Purkinje cell (primary cell): Measurements from ENCODE around the gene FAM186B. TPM values are rescaled to one million over a fixed set of nuclear protein-coding genes. Genes with fewer than 3 reads are reported as not detected.

Source experiments
- polyA plus RNA-seq: library from polyadenylated mRNA; unstranded; fragments of >200 nt; fragmentation: Nextera tagmentation; gene quantifications from 2 replicates; pipeline ENCODE4 v1.2.1, GENCODE V29; 2014

Gene FAM186B, protein sequence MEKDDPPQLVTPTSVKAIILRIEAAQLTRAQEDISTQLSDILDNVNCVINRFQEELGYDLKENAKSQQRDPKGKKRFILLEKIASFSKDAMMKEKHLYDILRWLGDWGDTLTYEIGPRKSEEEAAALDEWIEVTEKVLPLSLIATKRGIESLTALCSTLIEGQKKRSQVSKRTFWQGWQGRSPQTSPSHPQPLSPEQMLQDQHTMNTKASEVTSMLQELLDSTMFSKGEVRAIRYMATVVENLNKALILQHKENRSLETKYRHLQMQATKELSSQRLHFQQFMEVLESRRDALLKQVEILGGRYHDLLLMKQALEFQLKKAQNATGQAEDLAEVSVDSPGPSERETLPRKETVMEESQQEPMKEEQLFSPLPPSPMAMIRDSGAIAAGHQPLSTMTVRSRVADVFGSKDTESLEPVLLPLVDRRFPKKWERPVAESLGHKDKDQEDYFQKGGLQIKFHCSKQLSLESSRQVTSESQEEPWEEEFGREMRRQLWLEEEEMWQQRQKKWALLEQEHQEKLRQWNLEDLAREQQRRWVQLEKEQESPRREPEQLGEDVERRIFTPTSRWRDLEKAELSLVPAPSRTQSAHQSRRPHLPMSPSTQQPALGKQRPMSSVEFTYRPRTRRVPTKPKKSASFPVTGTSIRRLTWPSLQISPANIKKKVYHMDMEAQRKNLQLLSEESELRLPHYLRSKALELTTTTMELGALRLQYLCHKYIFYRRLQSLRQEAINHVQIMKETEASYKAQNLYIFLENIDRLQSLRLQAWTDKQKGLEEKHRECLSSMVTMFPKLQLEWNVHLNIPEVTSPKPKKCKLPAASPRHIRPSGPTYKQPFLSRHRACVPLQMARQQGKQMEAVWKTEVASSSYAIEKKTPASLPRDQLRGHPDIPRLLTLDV
- 0.24 TPM in 1 of 2 replicates, not detected in the other for polyA plus RNA-seq

DNA sequence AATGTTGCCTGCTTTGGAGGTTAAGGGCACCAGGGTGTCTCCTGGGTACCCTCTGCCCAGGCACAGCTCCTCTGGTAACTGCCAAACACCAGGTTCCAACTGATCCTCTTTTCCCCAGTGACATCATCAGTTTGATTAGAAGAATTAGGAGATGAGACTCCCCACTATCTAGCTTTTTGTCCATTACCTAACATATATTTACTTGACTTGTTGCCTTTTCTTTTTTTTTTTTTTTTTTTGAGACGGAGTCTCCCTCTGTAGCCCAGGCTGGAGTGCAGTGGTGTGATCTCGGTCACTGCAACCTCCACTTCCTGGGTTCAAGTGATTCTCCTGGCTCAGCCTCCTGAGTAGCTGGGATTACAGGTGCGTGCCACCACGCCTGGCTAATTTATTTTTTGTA lies at the start of gene FAM186B:
FAM186B (minus strand) TSS at position 101 of the 400 bp plus-strand sequence. CDS start 162 bp downstream, outside the sequence.

DNA sequence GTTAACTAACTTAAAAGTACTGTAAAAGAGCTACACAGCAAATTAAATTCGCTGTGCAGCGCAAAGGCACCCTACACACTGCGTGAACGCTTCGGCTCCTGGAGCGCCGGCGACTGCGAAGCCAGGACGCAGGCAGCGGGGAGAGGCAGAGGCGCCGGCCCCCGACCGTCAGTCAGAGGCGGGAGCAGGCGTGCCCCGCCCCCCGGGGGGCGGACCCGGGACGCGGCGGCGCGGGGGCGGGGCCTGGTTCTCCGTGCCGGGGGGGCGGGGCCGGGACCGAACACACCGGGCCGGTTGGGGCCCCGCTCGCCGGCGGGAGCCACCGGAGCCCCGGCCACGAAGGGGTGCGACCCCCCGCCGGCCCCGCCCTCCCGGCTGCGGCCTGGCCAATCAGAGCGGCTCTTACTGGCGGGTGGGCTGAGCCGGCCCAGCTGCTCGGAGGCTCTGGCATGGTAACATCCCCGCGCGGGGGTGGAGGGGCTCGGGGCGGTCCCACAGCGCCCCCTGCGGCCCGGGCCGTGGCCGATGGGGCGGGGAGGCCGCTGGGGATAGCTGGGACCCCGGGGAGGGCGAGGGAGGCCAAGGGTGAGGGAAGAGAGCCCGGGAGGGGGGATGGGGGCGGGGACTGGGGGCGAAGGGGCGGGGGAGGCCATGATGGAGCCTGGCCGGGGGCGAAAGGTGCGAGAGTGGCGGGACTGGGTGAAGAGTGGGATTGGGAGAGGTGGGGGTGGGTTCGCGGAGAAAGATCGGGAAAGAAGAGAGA lies 17.9 kb upstream of the FAM186B start, which contains the start of gene PRPF40B:
PRPF40B (plus strand) TSS at position 420 of the 763 bp plus-strand sequence; CDS start at position 450, 30 bp downstream.

DNA sequence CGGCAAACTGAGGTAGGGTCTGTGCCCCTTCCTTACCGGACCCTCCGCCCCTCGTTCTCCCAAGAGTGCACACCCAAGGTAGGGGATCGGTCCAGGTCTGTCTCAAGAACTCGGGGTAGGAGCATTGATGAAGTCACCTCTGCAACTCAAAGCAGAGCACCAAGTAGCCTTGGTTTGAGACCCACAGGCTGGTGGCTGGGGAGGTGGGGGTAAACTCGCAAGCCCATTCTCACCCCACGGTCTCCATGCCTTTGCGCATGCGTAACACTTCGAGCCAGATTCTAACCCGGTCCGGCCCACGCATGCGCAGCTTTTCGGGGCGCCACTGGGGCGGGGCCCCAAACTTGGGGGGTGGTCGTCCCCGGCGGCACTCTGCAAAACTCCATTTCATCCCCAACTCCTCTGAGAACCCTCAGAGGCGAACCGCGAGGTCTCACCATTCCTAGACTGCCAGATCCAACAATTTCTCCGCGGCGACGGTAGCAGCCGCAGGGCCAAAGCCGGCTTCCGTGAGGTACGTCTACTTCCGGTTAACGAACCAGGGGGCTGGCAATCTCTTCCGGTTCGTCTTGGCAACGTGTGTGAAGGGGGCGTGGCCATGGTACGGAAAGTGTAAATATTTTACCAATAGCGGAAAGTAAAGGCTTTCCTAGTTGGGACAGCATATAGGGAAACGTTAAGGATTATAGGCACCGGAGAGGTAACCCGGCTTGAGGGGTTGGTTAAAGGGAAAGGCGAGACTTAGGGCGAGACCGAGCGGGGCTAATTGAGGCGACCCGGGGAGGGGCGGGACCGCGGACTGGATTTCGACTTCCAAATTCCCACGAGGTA lies 37.6 kb downstream of the FAM186B start, which contains the start of gene MCRS1:
MCRS1 (minus strand) TSS at position 532 of the 831 bp plus-strand sequence. CDS start 1,411 bp downstream, outside the sequence.

DNA sequence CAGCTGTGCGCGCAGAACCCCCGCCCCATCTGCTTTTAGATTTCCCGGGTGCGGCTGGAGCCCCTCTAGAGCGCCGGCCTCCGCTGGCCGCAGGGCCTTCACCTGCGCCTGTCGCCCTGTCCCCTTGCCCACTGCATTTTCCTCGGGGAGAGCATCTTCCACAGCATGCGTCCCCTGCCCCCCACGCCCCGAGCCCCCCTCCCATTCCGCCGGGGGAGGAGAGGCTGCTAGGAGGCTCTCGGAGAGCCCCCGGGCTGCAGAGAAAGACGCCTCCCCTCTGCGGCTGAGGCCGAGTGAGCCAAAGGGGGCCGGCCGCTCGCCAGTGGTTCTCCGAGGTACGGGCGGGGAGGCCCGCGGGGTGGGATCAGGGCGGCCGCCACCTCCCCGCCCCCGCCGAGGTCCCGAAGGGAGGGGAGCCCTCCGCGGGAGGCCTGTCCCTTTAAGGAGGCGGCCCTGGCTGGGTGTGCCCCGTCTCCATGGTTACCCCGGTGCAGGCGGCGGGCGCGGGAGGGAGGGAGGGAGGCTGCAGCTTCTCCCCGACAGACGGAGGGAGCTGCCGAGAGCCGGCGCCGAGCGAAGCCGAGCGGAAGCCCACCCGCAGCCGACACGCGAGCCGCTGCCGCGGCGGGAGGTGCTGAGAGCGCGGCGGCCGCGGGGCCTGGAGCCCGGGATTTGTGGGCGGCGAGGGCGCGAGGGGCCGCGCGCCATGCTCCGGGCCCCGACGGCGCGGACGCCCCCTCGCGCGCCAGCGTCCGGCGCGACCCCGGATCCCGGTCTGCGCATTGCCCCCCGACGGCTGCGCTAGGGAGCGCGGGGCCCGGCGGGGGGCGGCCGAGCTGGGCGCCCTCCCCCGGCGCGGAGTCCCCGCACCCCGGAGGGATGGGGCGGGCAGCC lies 66.7 kb downstream of the FAM186B start, which contains the start of gene KCNH3:
KCNH3 (plus strand) TSS at position 521 of the 894 bp plus-strand sequence. CDS start 387 bp downstream, outside the sequence.

Other genes with a start within 250 kb of the FAM186B start
- gene SPATS2, start 238.2 kb downstream of the FAM186B start, polyA plus RNA-seq, result 16.5 and 17.9 TPM in 2 replicates
- 1.3 TPM in 1 of 2 replicates, not detected in the other for gene KCNH3, start 66.6 kb downstream of the FAM186B start, polyA plus RNA-seq
- gene MCRS1, start 37.5 kb downstream of the FAM186B start, polyA plus RNA-seq, result 12.5 and 13.0 TPM in 2 replicates
- gene PRPF40B, start 17.9 kb upstream of the FAM186B start, polyA plus RNA-seq, result 2.3 and 6.7 TPM in 2 replicates
- gene FMNL3, start 101.8 kb upstream of the FAM186B start, polyA plus RNA-seq, result 0.03 and 0.60 TPM in 2 replicates
- gene TMBIM6, start 135.9 kb upstream of the FAM186B start, polyA plus RNA-seq, result 465 and 709 TPM in 2 replicates
- 0.22 and 0.59 TPM in 2 replicates for gene NCKAP5L, start 222.8 kb upstream of the FAM186B start, polyA plus RNA-seq
- gene BCDIN3D, start 237.5 kb upstream of the FAM186B start, polyA plus RNA-seq, result 0.66 and 2.3 TPM in 2 replicates